Measurements from ENCODE around the gene PPP2R2C. TPM values are rescaled to one million over a fixed set of nuclear protein-coding genes. Genes with fewer than 3 reads are reported as not detected.

The PPP2R2C gene
- total RNA-seq, 2 experiments from 2014 or later, result not detected

DNA sequence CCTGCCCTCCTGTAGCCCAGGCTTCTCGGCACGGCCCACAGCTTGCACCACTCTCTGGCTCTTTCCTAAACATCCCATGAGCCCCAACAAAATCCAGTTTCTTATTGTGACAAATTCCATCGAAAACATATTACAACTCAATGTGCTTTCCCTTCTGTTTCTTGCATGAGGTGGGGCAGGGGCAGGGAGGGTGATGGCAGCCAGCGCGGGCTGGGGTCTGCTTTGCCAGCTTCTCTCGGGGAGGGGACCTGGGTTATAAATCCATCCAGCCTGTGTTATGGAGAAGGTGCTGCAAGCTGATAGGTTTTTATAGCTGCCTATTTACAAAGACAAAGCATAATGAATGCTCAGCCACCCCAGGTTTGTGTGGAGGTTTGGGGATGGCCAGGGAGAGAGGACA, 21.1 kb downstream of the PPP2R2C start:
- ChIA-PET POLR2A (no interaction called here), CTCF (no interaction called here)

DNA sequence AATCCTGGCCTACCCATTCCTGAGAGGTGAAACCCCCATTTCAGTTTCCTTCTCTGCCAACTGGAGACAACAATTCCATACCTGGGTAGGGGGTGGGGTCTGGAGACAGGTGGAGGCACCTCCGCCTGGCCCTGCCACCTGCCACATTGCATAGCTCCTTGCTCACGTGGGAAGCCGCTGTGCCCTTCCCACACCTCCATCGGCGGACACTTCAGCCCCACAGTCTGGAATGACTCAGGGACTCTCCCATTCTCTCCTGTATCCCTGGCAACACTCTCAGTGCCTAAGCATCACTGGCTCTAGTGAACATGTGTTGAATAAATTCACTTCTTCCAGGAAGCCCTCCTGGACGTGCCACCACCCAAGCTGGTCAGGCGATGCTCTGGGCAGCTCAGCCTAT, 21.7 kb downstream of the PPP2R2C start:
- POLR2A ChIA-PET, result no interaction called here
- CTCF ChIA-PET, result no interaction called here

DNA sequence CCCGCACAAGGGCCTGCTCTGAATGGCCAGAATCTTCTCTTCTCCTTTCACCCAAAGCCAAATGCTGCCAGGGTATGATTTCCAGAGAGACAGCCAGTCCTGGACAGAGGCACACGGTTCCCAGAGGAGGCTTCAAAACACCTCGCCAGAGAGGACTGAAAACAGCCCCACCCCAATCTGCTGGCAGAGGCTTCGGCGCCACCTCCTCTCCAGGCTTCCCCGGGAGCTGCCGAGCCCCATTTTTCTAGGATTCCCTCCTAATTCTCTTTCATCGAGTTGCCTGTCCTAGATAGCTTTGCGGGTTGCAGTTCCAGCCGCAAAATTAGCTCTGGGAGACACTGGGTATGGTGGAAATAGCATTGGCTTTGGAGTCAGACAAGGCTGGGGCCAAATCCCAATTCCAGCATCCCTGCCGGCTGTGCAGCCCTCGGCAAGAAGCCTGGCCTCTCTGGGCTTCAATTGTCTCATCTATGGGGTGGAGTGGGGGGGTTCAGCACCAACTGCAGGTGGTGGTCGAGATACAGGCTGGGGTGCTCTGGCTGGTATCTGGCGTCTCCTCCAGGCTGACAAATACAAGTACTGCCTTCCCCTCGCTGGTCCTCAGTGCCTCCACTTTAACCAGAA, 22.6 kb downstream of the PPP2R2C start:
- POLR2A ChIA-PET, result no interaction called here
- CTCF ChIA-PET, result no interaction called here

GRCh38 chr4:6449335-6449734, 23.1 kb downstream of the PPP2R2C start:
- CTCF ChIA-PET, result no interaction called here
- POLR2A ChIA-PET, result no interaction called here

DNA sequence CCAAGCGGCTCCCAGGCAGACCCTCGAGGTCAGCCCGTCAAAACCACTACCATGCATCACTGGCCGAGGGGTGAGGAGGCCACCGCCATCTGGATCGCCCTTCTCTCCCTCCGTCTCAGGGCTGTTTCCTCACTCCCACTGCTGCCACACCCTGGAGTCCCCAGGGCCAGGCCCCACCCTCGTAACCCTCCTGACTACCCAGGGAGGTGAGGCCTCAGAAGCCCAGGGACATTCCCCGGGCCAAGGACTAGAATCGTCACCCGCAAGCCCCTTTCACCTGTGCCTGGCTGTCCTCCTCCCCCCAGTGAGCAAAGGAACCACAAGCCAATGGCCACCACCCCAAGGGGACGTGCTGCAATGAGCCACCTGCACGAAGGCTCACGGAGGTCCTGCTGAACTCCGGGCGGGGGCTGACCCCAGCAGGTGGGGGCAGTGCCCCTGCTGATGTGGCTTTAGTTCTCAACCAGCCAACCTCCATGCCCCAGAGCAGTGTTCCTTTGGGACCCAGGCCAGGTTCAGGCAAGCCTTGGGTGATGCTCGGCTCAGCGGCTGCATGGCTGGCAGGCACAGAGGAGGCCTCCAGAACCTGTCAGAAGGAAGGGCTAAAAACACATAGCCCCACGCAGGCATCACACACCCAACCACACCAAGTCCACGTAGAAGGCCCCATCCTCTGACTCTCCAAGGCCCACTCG, 23.8 kb downstream of the PPP2R2C start:
- ChIA-PET CTCF (no interaction called here), POLR2A (no interaction called here)

DNA sequence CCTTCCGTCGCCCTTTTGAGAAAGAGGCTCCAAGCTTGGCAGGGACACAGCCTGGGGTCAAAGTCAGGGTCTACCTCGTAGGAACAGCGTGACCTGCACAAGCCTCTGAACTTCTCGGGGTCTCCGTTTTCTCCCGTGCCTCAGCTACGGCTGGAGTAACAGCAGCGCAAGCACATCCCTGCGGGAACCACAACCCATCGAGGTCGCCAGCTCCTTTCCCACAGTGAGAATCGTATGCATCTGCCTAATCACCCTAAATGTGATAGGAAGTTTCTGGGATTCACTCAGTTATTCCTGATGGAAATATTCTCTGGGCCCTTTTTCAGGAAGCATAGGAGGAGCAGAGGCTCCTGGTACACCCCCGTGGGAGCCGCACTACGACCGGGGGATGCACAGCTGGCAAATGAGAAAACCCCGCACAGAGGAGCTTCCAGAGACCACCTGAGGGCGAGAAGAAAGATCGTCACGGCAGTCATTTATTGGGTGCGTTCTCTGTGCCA, 24.7 kb downstream of the PPP2R2C start:
- ChIA-PET CTCF (no interaction called here), POLR2A (no interaction called here)

GRCh38 chr4:6446538-6447451, 25.6 kb downstream of the PPP2R2C start:
- CTCF ChIA-PET, result no interaction called here
- POLR2A ChIA-PET, result no interaction called here

- POLR2A ChIA-PET, result no interaction called here
- CTCF ChIA-PET, result no interaction called here
Observed at GRCh38 chr4:6446130-6446482, 26.3 kb downstream of the PPP2R2C start.

DNA sequence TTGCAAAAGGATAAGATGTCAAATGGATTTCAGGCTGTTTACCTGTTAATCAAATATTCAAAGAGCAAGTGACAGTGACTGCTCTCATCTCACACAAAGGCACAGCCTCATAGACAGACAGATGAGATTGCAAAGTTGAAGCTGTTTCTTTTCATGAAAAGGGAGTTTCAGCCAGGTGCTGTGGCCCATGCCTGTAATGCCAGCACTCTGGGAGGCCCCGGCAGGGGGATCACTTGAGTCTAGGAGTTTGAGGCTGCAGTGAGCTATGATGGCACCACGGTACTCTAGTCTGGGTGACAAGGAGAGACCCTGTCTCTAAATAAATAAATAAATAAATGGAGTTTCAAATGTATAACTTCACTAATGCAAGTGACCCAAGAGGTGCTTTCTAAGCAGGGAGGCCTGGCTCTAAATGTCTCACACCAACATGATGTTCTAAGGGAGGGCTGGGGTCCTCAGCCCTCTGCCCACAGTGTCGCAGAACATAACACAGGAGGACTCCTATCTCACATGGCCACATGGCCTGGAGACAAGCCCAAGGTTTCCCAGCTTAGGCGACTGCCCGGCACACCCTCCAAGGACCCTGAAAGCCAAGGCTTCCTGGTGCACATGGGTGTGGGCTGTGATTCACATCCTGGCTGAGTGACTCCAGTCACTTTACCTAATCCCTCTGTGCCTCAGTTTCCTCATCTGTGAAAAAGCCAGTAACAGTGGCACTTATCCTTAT, 26.8 kb downstream of the PPP2R2C start:
- CTCF ChIA-PET, result no interaction called here
- POLR2A ChIA-PET, result no interaction called here

- CTCF ChIA-PET, result no interaction called here
Observed at GRCh38 chr4:6444582-6444981, 27.8 kb downstream of the PPP2R2C start.

GRCh38 chr4:6443035-6444023, 29.1 kb downstream of the PPP2R2C start:
- POLR2A ChIA-PET, result no interaction called here
- CTCF ChIA-PET, result no interaction called here

More at GRCh38 chr4:6444582-6444981, 27.8 kb downstream of the PPP2R2C start:
- POLR2A ChIA-PET, result no interaction called here

DNA sequence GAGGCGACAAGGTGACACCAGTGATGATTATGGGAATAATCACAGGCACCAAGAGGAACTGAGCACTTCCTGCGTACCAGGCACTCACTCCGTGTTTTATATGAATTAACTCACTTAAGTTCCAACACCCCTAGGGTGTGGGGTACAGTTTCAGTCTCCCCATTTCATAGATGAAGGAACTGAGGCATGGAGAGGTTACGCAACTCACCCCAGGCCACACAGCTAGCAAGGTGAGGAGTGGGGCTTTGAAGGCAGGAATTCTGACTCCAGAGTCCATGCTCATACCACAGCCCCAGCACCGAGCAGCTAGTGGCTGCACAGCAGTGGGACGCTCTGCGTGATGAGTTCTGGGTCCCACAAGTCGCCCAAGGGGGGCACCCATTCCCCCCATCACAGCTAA, 29.9 kb downstream of the PPP2R2C start:
- POLR2A ChIA-PET, result no interaction called here
- CTCF ChIA-PET, result no interaction called here

GRCh38 chr4:6441758-6442157, 30.7 kb downstream of the PPP2R2C start:
- ChIA-PET POLR2A (no interaction called here), CTCF (no interaction called here)

GRCh38 chr4:6441202-6441582, 31.2 kb downstream of the PPP2R2C start:
- POLR2A ChIA-PET, result no interaction called here
- CTCF ChIA-PET, result no interaction called here

- ChIA-PET CTCF (no interaction called here), POLR2A (no interaction called here)
Observed at GRCh38 chr4:6440506-6441201, 31.8 kb downstream of the PPP2R2C start.

DNA sequence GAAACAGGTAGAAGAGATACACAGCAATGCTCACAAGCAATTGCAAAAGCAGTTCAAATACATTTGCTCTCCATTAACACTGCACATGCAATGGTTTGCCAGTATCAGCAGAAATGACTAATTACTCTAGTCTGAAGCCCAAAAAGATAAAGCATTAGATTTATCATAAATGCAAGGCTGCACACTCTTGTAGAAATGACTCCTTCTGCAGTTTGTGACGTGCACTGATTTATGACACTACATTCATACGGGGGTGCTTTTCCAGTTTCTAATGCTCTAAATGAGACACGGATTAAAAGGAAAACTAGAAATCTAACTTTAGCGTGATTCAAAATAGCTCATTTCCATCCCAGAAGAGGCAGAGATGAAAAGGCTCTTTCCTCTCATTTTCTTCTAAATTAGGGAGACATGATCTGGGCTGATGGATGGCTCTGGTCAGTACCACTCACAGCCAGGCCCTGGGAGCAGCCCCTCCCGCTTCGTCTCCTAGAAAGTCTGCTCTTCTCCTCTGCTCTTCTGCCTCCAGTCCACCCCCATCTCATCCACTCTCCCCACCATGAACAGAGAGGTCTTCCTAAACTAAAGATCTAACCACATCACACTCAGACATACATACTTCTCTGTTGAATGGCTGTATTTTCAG, 33.2 kb downstream of the PPP2R2C start:
- POLR2A ChIA-PET, result no interaction called here

GRCh38 chr4:6437826-6438238, 34.6 kb downstream of the PPP2R2C start:
- POLR2A ChIA-PET, result no interaction called here
- CTCF ChIA-PET, result no interaction called here

More for the DNA sequence above, 33.2 kb downstream of the PPP2R2C start:
- CTCF ChIA-PET, result no interaction called here

DNA sequence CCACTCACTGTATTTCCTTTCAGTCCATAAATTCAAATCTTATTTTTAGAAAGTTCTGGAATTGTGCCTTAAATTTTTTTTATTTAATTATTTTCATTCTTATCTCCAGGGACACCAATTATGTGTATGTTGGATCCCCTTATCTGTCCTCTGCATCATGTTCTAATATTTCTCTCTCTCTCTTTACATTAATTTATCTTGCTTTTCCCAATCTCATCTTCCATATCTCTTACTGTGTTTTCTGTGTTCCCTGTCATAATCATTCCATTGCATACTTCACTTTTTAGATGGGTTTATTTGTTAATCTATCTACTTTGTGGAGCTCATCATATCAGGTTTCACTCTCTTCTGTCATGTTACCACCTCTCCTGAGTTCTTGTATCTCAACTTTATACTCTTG, 37.4 kb downstream of the PPP2R2C start:
- ChIA-PET POLR2A (no interaction called here), CTCF (no interaction called here)
